H54 (cell line): ENCODE data around the gene OVOL3.
"Not testable (repeated sequence)": the region's sequence is repeated elsewhere in the genome, so short reads cannot be mapped to it uniquely, and the experiment has no call there.

Source experiments
- DNase-seq: peaks from one replicate; pipeline ENCODE4 v3.0.0; 2011; ENCODE audit warnings: low spot score, mixed read lengths; ENCODE audit not compliant: insufficient read length
- FAIRE-seq: peaks from 3 replicates; lab custom pipeline; 2011; peaks lifted over from hg19 to GRCh38; lab: Jason Lieb, UNC
- POLR2A ChIP-seq: IDR thresholded peaks from 2 replicates; pipeline ENCODE4 v1.6.1; 2011; ENCODE audit warnings: low read depth, mild to moderate bottlenecking, low read length

Gene OVOL3

GRCh38 chr19:36110487-36111199, at the start of gene OVOL3:
OVOL3 (plus strand) TSS chr19:36111143; CDS start chr19:36111203, 60 bp downstream.
- FAIRE-seq, result no peak
- TF ChIP-seq POLR2A, result no peak
- DNase-seq, result no peak

- TF ChIP-seq POLR2A, result no peak
- DNase-seq (no peak), FAIRE-seq (no peak)
These were observed 49.6 kb upstream of the OVOL3 start for GRCh38 chr19:36061367-36061766.

- no peak for DNase-seq
- FAIRE-seq, result no peak
- no peak for TF ChIP-seq POLR2A
These were observed 46.1 kb upstream of the OVOL3 start for GRCh38 chr19:36064826-36065225.

- DNase-seq (no peak), FAIRE-seq (no peak)
- TF ChIP-seq POLR2A, result no peak
These were observed 43.3 kb upstream of the OVOL3 start for GRCh38 chr19:36067681-36068080.

GRCh38 chr19:36068810-36069499, 42.0 kb upstream of the OVOL3 start:
- not testable (repeated sequence) for FAIRE-seq, DNase-seq

GRCh38 chr19:36072081-36072480, 38.9 kb upstream of the OVOL3 start:
- no peak for TF ChIP-seq POLR2A
- DNase-seq (no peak), FAIRE-seq (no peak)

- FAIRE-seq, result no peak
- TF ChIP-seq POLR2A, result no peak
These were observed 37.6 kb upstream of the OVOL3 start for GRCh38 chr19:36073121-36073876.

GRCh38 chr19:36079389-36079945, 31.5 kb upstream of the OVOL3 start:
- FAIRE-seq, result no peak
- no peak for TF ChIP-seq POLR2A
- no peak for DNase-seq

More at GRCh38 chr19:36073121-36073876, 37.6 kb upstream of the OVOL3 start:
- no peak for DNase-seq

- no peak for TF ChIP-seq POLR2A
- FAIRE-seq, result no peak
- no peak for DNase-seq
These were observed 29.6 kb upstream of the OVOL3 start for GRCh38 chr19:36081385-36081784.

- TF ChIP-seq POLR2A, result no peak
- no peak for DNase-seq
- FAIRE-seq, result no peak
These were observed 29.0 kb upstream of the OVOL3 start for GRCh38 chr19:36081894-36082293.

GRCh38 chr19:36082916-36083315, 28.0 kb upstream of the OVOL3 start:
- no peak for TF ChIP-seq POLR2A
- FAIRE-seq, result no peak

GRCh38 chr19:36084231-36085009, 26.5 kb upstream of the OVOL3 start:
- no peak for FAIRE-seq
- no peak for TF ChIP-seq POLR2A
- DNase-seq, result no peak

More at GRCh38 chr19:36082916-36083315, 28.0 kb upstream of the OVOL3 start:
- DNase-seq, result no peak

- DNase-seq, result no peak
- no peak for TF ChIP-seq POLR2A
- no peak for FAIRE-seq
These were observed 24.6 kb upstream of the OVOL3 start for GRCh38 chr19:36086326-36086725.
